Hippocampal formation (tissue), 2 donors: ENCODE results near the gene SDCCAG8.
A peak's percentile ranks its signal among the peaks of the same experiment; 100 is the strongest.

ENCODE experiments used
- DNase-seq, 2 donors: peaks; one replicate each; lab custom pipeline; 2025; lab: John Stamatoyannopoulos, UW

Gene SDCCAG8

DNA sequence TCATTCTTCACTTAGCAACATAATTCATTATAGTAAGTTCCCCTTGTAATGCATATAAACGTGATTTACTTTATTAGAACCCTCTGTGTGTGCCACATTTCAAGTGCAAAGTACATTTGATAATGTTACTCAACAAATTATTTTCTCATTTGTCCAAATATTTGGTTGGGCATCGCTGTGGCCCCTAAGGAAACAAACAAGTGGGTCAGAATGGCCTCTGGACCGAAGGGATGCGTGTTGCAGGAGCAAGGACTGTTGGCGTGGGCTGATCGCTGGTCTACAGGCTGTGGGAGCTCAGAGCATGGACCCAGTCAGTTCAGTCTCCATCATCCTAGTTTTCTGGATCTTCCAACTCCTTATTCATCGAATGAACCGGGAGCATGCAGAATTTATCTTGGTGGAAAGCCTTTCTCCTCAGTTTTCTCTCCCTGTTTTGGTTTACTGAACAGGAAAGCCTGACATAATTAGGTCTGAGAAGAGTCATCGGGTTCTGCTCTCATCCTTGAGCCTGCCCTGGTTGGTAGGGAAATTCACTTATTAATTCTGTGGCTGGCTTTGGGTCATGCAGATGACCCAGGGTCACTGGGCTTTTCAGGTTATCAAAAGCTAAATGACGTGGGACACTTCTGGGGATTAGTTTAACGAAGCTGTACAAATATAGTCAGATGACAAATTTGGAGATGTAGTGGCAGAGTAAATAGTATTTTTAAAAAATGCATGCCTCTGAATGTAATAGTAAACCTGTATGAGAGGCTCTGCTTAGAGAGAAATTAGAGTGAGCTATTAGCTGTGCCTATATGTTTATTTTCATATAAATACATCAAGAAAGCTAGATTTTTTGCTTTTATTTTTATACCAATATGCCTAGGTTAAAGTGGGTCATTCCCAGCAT, 200.2 kb downstream of the SDCCAG8 start:
- DNase-seq, result no peak

GRCh38 chr1:243457363-243457982, 201.6 kb downstream of the SDCCAG8 start:
- no peak for DNase-seq

DNA sequence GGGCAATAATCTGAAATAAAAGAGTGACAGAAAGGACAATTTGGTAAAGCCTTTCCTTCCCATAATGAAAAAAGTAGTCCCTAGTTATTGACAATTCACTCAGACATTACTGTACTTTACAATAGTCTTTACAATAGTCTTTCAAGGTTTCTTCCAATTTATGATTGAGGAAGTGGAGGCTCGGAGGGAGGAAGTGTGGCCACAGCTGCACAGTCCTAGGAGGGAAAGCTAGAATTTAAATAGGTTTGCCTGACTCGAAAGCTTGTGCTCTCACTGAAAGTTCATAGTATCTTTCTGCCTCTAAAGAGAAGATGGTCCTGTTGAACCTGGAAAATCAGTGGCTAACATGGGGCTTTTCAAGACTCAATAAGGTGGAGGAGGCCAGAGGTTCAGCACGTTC, 203.2 kb downstream of the SDCCAG8 start:
- peak in 1 of 2 donors; percentile 24 for DNase-seq

- DNase-seq, result no peak
These were observed 205.9 kb downstream of the SDCCAG8 start for GRCh38 chr1:243461700-243462099.

GRCh38 chr1:243462929-243463697, 207.3 kb downstream of the SDCCAG8 start:
- no peak for DNase-seq

GRCh38 chr1:243465081-243465480, 209.2 kb downstream of the SDCCAG8 start:
- DNase-seq, result no peak

GRCh38 chr1:243465738-243466137, 209.9 kb downstream of the SDCCAG8 start:
- no peak for DNase-seq

DNA sequence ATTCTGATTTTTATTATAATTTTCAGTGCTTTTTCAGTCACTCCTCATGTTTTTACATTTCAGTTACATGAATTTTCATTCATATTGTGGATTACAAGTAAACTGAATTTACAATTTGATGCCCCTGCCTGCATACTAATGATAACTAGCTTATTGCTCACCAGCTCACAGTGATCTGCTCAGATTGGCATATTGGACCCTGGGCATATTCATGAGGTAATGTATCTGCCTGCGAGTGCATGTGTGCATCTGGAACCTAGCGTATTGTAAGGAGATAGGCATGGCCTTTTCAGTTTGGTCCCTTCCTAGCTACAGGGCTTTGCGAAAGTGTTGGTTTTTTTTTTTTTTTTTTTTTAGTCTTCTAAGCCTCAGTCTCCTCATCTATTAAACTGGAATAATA, 213.7 kb downstream of the SDCCAG8 start:
- no peak for DNase-seq

- DNase-seq, result peak in 1 of 2 donors; percentile 22
These were observed 214.7 kb downstream of the SDCCAG8 start for GRCh38 chr1:243470502-243470901.

DNA sequence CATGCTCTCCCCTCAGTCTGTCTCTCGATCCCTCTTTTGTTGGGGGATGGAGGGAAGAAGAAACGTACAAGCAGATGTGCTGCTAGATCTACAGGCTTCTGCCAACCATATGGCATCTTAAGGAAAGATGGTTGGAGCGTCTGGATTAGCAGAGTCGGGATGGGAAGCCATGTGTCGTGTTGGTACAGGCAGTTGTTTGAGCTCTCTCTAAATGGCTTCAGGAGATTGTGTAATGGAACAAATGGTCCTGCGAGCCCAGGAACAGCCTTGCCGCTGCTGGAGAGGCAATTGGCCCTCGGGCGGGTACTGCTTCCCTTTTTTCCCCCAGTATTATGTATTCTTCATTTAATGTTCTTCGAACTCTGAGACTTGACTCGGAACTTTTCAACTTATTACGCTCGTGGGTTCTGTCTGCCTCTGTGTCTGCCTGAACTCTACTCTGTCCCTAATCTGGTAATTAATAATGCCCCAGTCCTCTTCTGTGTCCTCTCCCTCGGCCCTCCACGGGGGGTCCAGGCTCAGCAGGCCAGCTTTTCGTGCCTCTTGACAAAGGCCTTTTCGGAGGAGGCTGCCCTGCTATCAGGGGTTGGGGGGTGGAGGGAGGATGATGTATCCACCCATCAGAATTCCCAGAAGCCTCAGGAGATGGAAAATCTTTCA, 215.3 kb downstream of the SDCCAG8 start:
- peak in 1 of 2 donors; percentile 76 for DNase-seq

- DNase-seq, result no peak
These were observed 216.2 kb downstream of the SDCCAG8 start for GRCh38 chr1:243471754-243472745.

- peak in 1 of 2 donors; percentile 51 for DNase-seq
These were observed 217.6 kb downstream of the SDCCAG8 start for GRCh38 chr1:243473227-243474135.

- no peak for DNase-seq
These were observed 218.5 kb downstream of the SDCCAG8 start for GRCh38 chr1:243474136-243474881.

DNA sequence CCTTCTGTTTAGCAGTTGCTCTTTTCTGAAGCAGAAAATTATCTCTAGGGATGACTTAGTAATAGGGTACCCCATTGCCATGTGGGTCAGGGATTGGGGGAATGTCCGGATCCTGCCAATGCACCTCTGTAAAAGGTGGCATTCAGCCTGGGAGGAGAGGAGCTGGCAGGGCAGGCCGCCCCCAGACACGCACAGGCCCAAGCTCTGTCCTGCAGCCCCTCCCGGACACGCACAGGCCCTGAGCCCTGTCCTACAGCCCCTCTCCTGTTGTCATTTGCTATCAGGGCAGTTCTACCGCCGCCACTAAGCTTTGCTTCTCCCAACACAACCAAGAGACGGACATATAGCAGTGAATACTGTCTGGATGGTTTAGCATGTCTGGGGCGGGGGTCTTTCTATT, 219.1 kb downstream of the SDCCAG8 start:
- DNase-seq, result no peak

GRCh38 chr1:243475966-243476365, 220.1 kb downstream of the SDCCAG8 start:
- DNase-seq, result peak; percentile 62 to 70

GRCh38 chr1:243477731-243478290, 222.0 kb downstream of the SDCCAG8 start:
- no peak for DNase-seq

DNA sequence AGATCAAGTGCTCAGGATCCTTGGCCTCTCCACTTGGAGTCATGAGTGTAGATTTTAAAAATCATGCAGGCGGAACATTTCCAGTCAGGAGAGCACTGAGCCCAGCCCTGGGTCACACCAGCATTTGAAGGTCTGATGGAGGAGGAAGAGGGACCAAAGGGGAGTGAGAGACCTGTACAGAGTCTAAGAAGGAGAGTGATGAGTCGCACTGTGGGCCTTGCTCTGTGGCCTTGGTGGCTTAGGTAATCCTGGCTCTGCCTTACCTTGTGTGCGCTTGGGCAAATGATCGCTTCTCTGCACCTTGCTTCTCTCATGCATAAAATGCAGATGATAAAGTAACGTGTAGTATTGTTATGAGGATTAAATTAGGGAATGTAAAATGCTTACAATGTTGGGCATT, 225.3 kb downstream of the SDCCAG8 start:
- no peak for DNase-seq
